Endothelial cell of umbilical vein (primary cell): ENCODE data around the gene ZNF892. TPM values are rescaled to one million over a fixed set of nuclear protein-coding genes. Genes with fewer than 3 reads are reported as not detected.

Experiments used
- BruUV-seq: library from RNA; stranded (reverse); fragments of 400-500 nt; replicated peaks from 2 replicates; lab custom pipeline; 2021; lab: Mats Ljungman, UMichigan
- CTCF ChIA-PET: fragments of 300-600, 350-600 bp; sonication (Branson Sonifier 250); formaldehyde crosslinking; loops from one replicate; lab custom pipeline; 2021; ENCODE audit warnings: antibody characterized with exemption, inconsistent platforms; lab: Charles Lee
- POLR2A ChIA-PET: fragments of 300-600, 350-600 bp; sonication (Branson Sonifier 250); formaldehyde crosslinking; loops from one replicate; lab custom pipeline; 2021; ENCODE audit warnings: antibody characterized with exemption, inconsistent platforms; lab: Charles Lee
- DNase-seq: peaks from one replicate; pipeline ENCODE4 v3.0.0-alpha.2; 2011; ENCODE audit warnings: low read depth, low spot score
- FAIRE-seq: peaks from 2 replicates; lab custom pipeline; 2011; peaks lifted over from hg19 to GRCh38; lab: Jason Lieb, UNC
- H2AFZ ChIP-seq: 2 replicates; pipeline ENCODE4 v1.6.0; 2012; ENCODE audit warnings: low read depth, low read length, control low read depth, inconsistent platforms
- H3K27ac ChIP-seq: 2 replicates; pipeline ENCODE4 v1.5.1; 2011; ENCODE audit warnings: low read depth, mild to moderate bottlenecking, control low read depth, low read length, moderate library complexity; ENCODE audit not compliant: insufficient read depth
- H3K27me3 ChIP-seq, 2 experiments: 2 replicates each; pipeline versions ENCODE4 v1.6.0 to v1.6.1; 2011; ENCODE audit warnings: low read length in 2 of 2, mixed read lengths in 1 of 2; ENCODE audit not compliant: control insufficient read depth in 2 of 2, insufficient read depth in 2 of 2
- H3K36me3 ChIP-seq, 2 experiments: 2 replicates in 1 of 2; 3 replicates in 1 of 2; pipeline ENCODE4 v1.5.1; 2011; ENCODE audit warnings: low read length in 2 of 2, mild to moderate bottlenecking in 1 of 2, moderate library complexity in 1 of 2; ENCODE audit not compliant: control insufficient read depth in 2 of 2, insufficient read depth in 2 of 2; ENCODE audit errors: extremely low read depth in 1 of 2
- H3K4me1 ChIP-seq: 3 replicates; pipeline ENCODE4 v1.5.1; 2011; ENCODE audit warnings: mild to moderate bottlenecking, low read length; ENCODE audit not compliant: control insufficient read depth, insufficient read depth; ENCODE audit errors: extremely low read depth
- H3K4me2 ChIP-seq: 2 replicates; pipeline ENCODE4 v1.6.1; 2011; ENCODE audit warnings: low read length, control low read depth, mixed read lengths; ENCODE audit not compliant: insufficient read depth
- H3K4me3 ChIP-seq, 3 experiments: fragments of 200-600 bp in 1 of 3; sonication (generic), shearing (Covaris generic) in 1 of 3; replicated peaks in 1 of 3; 2 replicates each; pipeline ENCODE4 v1.5.1; 2011 to 2016; ENCODE audit warnings: control low read depth in 3 of 3, low read length in 3 of 3, mild to moderate bottlenecking in 2 of 3, inconsistent platforms in 1 of 3, low read depth in 1 of 3, moderate library complexity in 1 of 3; ENCODE audit not compliant: insufficient read depth in 1 of 3
- H3K79me2 ChIP-seq: 2 replicates; pipeline ENCODE4 v1.6.0; 2012; ENCODE audit warnings: low read length, inconsistent platforms; ENCODE audit not compliant: control insufficient read depth, insufficient read depth
- H3K9ac ChIP-seq: replicated peaks from 2 replicates; pipeline ENCODE3; 2011; ENCODE audit warnings: low read length, control low read depth; ENCODE audit not compliant: insufficient read depth; ENCODE audit errors: extremely low read depth
- H3K9me1 ChIP-seq: replicated peaks from 3 replicates; pipeline ENCODE4 v1.6.0; 2011; ENCODE audit warnings: mild to moderate bottlenecking, low read length; ENCODE audit not compliant: control insufficient read depth, insufficient read depth; ENCODE audit errors: extremely low read depth
- H3K9me3 ChIP-seq: replicated peaks from 2 replicates; pipeline ENCODE4 v1.5.1; 2012; ENCODE audit warnings: low read length, inconsistent platforms; ENCODE audit not compliant: control insufficient read depth, insufficient read depth
- H4K20me1 ChIP-seq: replicated peaks from 2 replicates; pipeline ENCODE3; 2011; ENCODE audit warnings: mild to moderate bottlenecking, low read length; ENCODE audit not compliant: control insufficient read depth, insufficient read depth; ENCODE audit errors: extremely low read depth
- CTCF ChIP-seq, 2 donors: IDR thresholded peaks; 1 replicate in 1 of 2; 2 replicates in 1 of 2; pipeline ENCODE4 v1.5.1; 2011; ENCODE audit warnings: low read length in 2 of 2, mild to moderate bottlenecking in 2 of 2, moderate library complexity in 2 of 2, control low read depth in 1 of 2, inconsistent platforms in 1 of 2, low read depth in 1 of 2; ENCODE audit not compliant: insufficient read depth in 1 of 2; ENCODE audit errors: extremely low read depth in 1 of 2
- EZH2 ChIP-seq: IDR thresholded peaks from 2 replicates; pipeline ENCODE4 v1.6.1; 2012; ENCODE audit warnings: borderline replicate concordance, low read depth, mild to moderate bottlenecking, moderate library complexity, low read length, inconsistent platforms; ENCODE audit not compliant: severe bottlenecking
- FOS ChIP-seq: IDR thresholded peaks from 2 replicates; pipeline ENCODE4 v1.6.1; 2011; ENCODE audit warnings: mild to moderate bottlenecking, low read length, moderate library complexity, borderline replicate concordance; ENCODE audit not compliant: insufficient read depth
- GATA2 ChIP-seq: IDR thresholded peaks from 2 replicates; pipeline ENCODE4 v1.7.0; 2011; ENCODE audit warnings: low read depth, mild to moderate bottlenecking, moderate library complexity, mixed read lengths, low read length; ENCODE audit not compliant: insufficient read length, insufficient read depth
- JUN ChIP-seq: IDR thresholded peaks from 2 replicates; pipeline ENCODE4 v1.6.1; 2011; ENCODE audit warnings: borderline replicate concordance, low read depth; ENCODE audit not compliant: insufficient read length, insufficient read depth
- MAX ChIP-seq: IDR thresholded peaks from 2 replicates; pipeline ENCODE4 v1.6.1; 2011; ENCODE audit not compliant: insufficient read depth, insufficient read length
- MYC ChIP-seq: IDR thresholded peaks from one replicate; pipeline ENCODE4 v1.6.1; 2011; ENCODE audit warnings: mild to moderate bottlenecking, low read depth, low read length
- POLR2A ChIP-seq: IDR thresholded peaks from 2 replicates; pipeline ENCODE4 v1.6.1; 2012; ENCODE audit warnings: low read depth, mild to moderate bottlenecking, control low read depth, low read length
- POLR2AphosphoS5 ChIP-seq: IDR thresholded peaks from 2 replicates; pipeline ENCODE4 v1.6.1; 2012; ENCODE audit warnings: low read depth, mild to moderate bottlenecking, control low read depth, low read length, moderate library complexity; ENCODE audit not compliant: insufficient read depth
- dilution Hi-C: fragments of 300-500 bp; cut with MboI; formaldehyde crosslinking; loops from one replicate; pipeline ENCODE4 v1.15.0; 2019; ENCODE audit warnings: low sequenced_read_pairs; ENCODE audit not compliant: extremely low pct_ligation_motif_present
- intact Hi-C: fragments of 100-400 bp; cut with micrococcal nuclease; formaldehyde crosslinking; loops from one replicate; pipeline ENCODE4 v1.10.0; 2022
- polyA plus RNA-seq, 4 experiments: library from polyadenylated mRNA; depleted of rRNA in 3 of 4; stranded (reverse) in 3 of 4; unstranded in 1 of 4; fragments of >200 nt; gene quantifications; 2 replicates each; pipeline versions ENCODE4 v1.2.1 to v1.2.3, GENCODE V29; 2011 to 2012; ENCODE audit warnings: missing spikeins in 1 of 4
- total RNA-seq: library from RNA; stranded (reverse); gene quantifications from 2 replicates; pipeline ENCODE4 v1.2.3, GENCODE V29; 2021

The ZNF892 gene
- total and polyA plus RNA-seq, 2 donors (not counting 3 experiments of a cell fraction or from before 2014, with no cell fraction given) = 0.65 to 3.7 TPM

- Histone ChIP-seq H3K36me3 (no peaks in the 10 kb centered on the region), H3K9ac (no peak overlapping the region), H4K20me1 (no peaks in the 10 kb centered on the region), H3K27ac (no peak overlapping the region), H3K27me3 (no peaks in the 10 kb centered on the region), H3K4me2 (no peak overlapping the region), H3K9me3 (no peaks in the 10 kb centered on the region), H3K79me2 (peaks cover 2% of the 10 kb centered on the region), H2AFZ (no peak overlapping the region), H3K4me1 (no peaks in the 10 kb centered on the region), H3K4me3 (no peak overlapping the region), H3K9me1 (no peaks in the 10 kb centered on the region)
- dilution Hi-C loops = no loop called here
- DNase-seq (no peak), FAIRE-seq (no peak)
- intact Hi-C loops = no loop called here
- ChIA-PET CTCF (interaction anchor here (1.0 to 1.2 kb wide), 2 partner anchors 12 to 16 kb away, joined by 3 to 4 read pairs; no protein-coding TSS in a partner anchor), POLR2A (no interaction called here)
- BruUV-seq = no TSS peak
- no peak for TF ChIP-seq EZH2
- no peak for TF ChIP-seq MYC
- no peak for TF ChIP-seq MAX
- no peak for TF ChIP-seq FOS
- no peak for TF ChIP-seq POLR2A
- TF ChIP-seq JUN = no peak
- TF ChIP-seq POLR2AphosphoS5 = no peak
- no peak for TF ChIP-seq GATA2
- TF ChIP-seq CTCF (IDR thresholded peaks at IDR 0.05; ENCODE audit: extremely low read depth in 1 of 2, insufficient read depth in 1 of 2, low read depth in 1 of 2, low read length in 2 of 2) = no peak
Measured at GRCh38 chr2:95174031-95174542, 33.2 kb upstream of the ZNF892 start.
